Breast epithelium (tissue), 3 donors: Measurements from ENCODE around the gene GPR162.
A peak's percentile ranks its signal among the peaks of the same experiment; 100 is the strongest.

Experiments used
- POLR2A ChIP-seq: fragments of 450-650 bp; IDR thresholded peaks from one replicate; pipeline ENCODE4 v1.6.1; 2016; ENCODE audit warnings: antibody characterized with exemption, mild to moderate bottlenecking, moderate library complexity
- POLR2AphosphoS5 ChIP-seq, 3 donors: sonication (generic); formaldehyde crosslinking; IDR thresholded peaks; one replicate each; pipeline ENCODE4 v1.6.1; 2017; ENCODE audit warnings: antibody characterized with exemption in 3 of 3
- TF ChIP-seq, protein P1 (sequence below), 3 donors: fragments of 450-650 bp; IDR thresholded peaks; one replicate each; pipeline ENCODE4 v1.5.1; 2016 to 2017; ENCODE audit warnings: antibody characterized with exemption in 3 of 3, mild to moderate bottlenecking in 3 of 3, moderate library complexity in 3 of 3

GRCh38 chr12:6851153-6851920 is 29.7 kb downstream of the GPR162 start, which contains the start of gene CDCA3:
- TF ChIP-seq, protein P1, sequence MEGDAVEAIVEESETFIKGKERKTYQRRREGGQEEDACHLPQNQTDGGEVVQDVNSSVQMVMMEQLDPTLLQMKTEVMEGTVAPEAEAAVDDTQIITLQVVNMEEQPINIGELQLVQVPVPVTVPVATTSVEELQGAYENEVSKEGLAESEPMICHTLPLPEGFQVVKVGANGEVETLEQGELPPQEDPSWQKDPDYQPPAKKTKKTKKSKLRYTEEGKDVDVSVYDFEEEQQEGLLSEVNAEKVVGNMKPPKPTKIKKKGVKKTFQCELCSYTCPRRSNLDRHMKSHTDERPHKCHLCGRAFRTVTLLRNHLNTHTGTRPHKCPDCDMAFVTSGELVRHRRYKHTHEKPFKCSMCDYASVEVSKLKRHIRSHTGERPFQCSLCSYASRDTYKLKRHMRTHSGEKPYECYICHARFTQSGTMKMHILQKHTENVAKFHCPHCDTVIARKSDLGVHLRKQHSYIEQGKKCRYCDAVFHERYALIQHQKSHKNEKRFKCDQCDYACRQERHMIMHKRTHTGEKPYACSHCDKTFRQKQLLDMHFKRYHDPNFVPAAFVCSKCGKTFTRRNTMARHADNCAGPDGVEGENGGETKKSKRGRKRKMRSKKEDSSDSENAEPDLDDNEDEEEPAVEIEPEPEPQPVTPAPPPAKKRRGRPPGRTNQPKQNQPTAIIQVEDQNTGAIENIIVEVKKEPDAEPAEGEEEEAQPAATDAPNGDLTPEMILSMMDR (IDR thresholded peaks at IDR 0.05): no peak
- TF ChIP-seq POLR2A (peak; percentile 24), POLR2AphosphoS5 (IDR thresholded peaks at IDR 0.05) (peak; percentile 82 to 87 (median 85))
